Kidney epithelial cell (primary cell): Measurements from ENCODE around the gene RAB3IL1. TPM values are rescaled to one million over a fixed set of nuclear protein-coding genes. Genes with fewer than 3 reads are reported as not detected.

Source experiments
- DNase-seq: peaks from one replicate; pipeline ENCODE4 v3.0.0-alpha.2; 2010; ENCODE audit warnings: low read depth
- H3K27me3 ChIP-seq: 2 replicates; pipeline ENCODE4 v1.6.0; 2011; ENCODE audit warnings: low read length; ENCODE audit not compliant: control insufficient read depth, insufficient read depth
- H3K36me3 ChIP-seq: 2 replicates; pipeline ENCODE4 v1.5.1; 2011; ENCODE audit warnings: low read length; ENCODE audit not compliant: control insufficient read depth, insufficient read depth
- H3K4me3 ChIP-seq: 2 replicates; pipeline ENCODE4 v1.5.1; 2011; ENCODE audit warnings: low read depth, mild to moderate bottlenecking, control low read depth, low read length
- CTCF ChIP-seq: IDR thresholded peaks from 2 replicates; pipeline ENCODE4 v1.5.1; 2011; ENCODE audit warnings: mild to moderate bottlenecking, moderate library complexity, low read length, control low read depth, inconsistent platforms; ENCODE audit not compliant: insufficient read depth, poor library complexity, severe bottlenecking
- total RNA-seq: library from RNA; depleted of rRNA; stranded (reverse); fragments of >200 nt; gene quantifications from 2 replicates; pipeline ENCODE4 v1.2.3, GENCODE V29; 2015

RAB3IL1 gene
- total RNA-seq, 1 donor from 2014 or later, result 5.2 TPM

- Histone ChIP-seq H3K4me3 (no peak overlapping the region), H3K27me3 (peaks cover 3% of the 10 kb centered on the region), H3K36me3 (no peaks in the 10 kb centered on the region)
- no peak for DNase-seq
- TF ChIP-seq CTCF, result no peak
Observed at GRCh38 chr11:61940466-61940865, 23.1 kb upstream of the RAB3IL1 start.

GRCh38 chr11:61935861-61936260, 18.5 kb upstream of the RAB3IL1 start:
- Histone ChIP-seq H3K36me3 (no peaks in the 10 kb centered on the region), H3K27me3 (no peaks in the 10 kb centered on the region), H3K4me3 (no peak overlapping the region)
- DNase-seq, result no peak
- no peak for TF ChIP-seq CTCF

GRCh38 chr11:61930933-61931332, 13.6 kb upstream of the RAB3IL1 start:
- no peak for DNase-seq
- no peak overlapping the region for H3K4me3 ChIP-seq
- no peak for TF ChIP-seq CTCF
- H3K36me3 ChIP-seq, result no peaks in the 10 kb centered on the region
- no peaks in the 10 kb centered on the region for H3K27me3 ChIP-seq

- Histone ChIP-seq H3K27me3 (no peaks in the 10 kb centered on the region), H3K36me3 (no peaks in the 10 kb centered on the region), H3K4me3 (no peak overlapping the region)
- DNase-seq, result no peak
- TF ChIP-seq CTCF, result no peak
Observed at GRCh38 chr11:61928606-61929005, 11.2 kb upstream of the RAB3IL1 start.

- DNase-seq, result no peak
- Histone ChIP-seq H3K36me3 (no peaks in the 10 kb centered on the region), H3K27me3 (no peaks in the 10 kb centered on the region), H3K4me3 (no peak overlapping the region)
- TF ChIP-seq CTCF, result no peak
Observed at GRCh38 chr11:61927501-61927900, 10.1 kb upstream of the RAB3IL1 start.

GRCh38 chr11:61926235-61926634, 8.9 kb upstream of the RAB3IL1 start:
- TF ChIP-seq CTCF, result no peak
- Histone ChIP-seq H3K27me3 (no peaks in the 10 kb centered on the region), H3K36me3 (no peaks in the 10 kb centered on the region), H3K4me3 (no peak overlapping the region)
- no peak for DNase-seq
